ENCODE results near the gene BUB3.

BUB3 gene

GRCh38 chr10:123149162-123149567 is 5.0 kb upstream of the BUB3 start:
- Histone ChIP-seq H3K9me3 (ENCODE audit: control insufficient read depth in 1 of 2, low read length in 2 of 2) (no peaks in the 10 kb centered on the region), H3K36me3 (ENCODE audit: control insufficient read depth in 1 of 2, insufficient read depth in 2 of 2, low read length in 2 of 2) (no peaks in the 10 kb centered on the region), H3K4me1 (ENCODE audit: control insufficient read depth in 1 of 2, insufficient read depth in 2 of 2, low read length in 2 of 2) (peaks cover 2 to 64% of the 10 kb centered on the region in 2 donors), H3K4me3 (ENCODE audit: low read depth in 1 of 2, low read length in 2 of 2) (peak overlapping the region in 1 of 2 donors; percentile 60), H3K27ac (ENCODE audit: low read length) (no peak overlapping the region), H3K27me3 (ENCODE audit: low read depth, low read length) (peaks cover 77% of the 10 kb centered on the region)

- Histone ChIP-seq H3K36me3 (ENCODE audit: control insufficient read depth in 1 of 2, insufficient read depth in 2 of 2, low read length in 2 of 2) (no peaks in the 10 kb centered on the region), H3K27me3 (ENCODE audit: low read depth, low read length) (peaks cover 71% of the 10 kb centered on the region), H3K9me3 (ENCODE audit: control insufficient read depth in 1 of 2, low read length in 2 of 2) (no peaks in the 10 kb centered on the region), H3K4me3 (ENCODE audit: low read depth in 1 of 2, low read length in 2 of 2) (peak overlapping the region; percentile 33 to 60), H3K4me1 (ENCODE audit: control insufficient read depth in 1 of 2, insufficient read depth in 2 of 2, low read length in 2 of 2) (peaks cover 2 to 58% of the 10 kb centered on the region in 2 donors), H3K27ac (ENCODE audit: low read length) (no peak overlapping the region)
These were observed 4.5 kb upstream of the BUB3 start for GRCh38 chr10:123149568-123150270.

GRCh38 chr10:123150271-123150985 is 3.8 kb upstream of the BUB3 start:
- no peaks in the 10 kb centered on the region for H3K36me3 ChIP-seq (ENCODE audit: control insufficient read depth in 1 of 2, insufficient read depth in 2 of 2, low read length in 2 of 2)
- H3K4me1 ChIP-seq (ENCODE audit: control insufficient read depth in 1 of 2, insufficient read depth in 2 of 2, low read length in 2 of 2): peaks cover 7 to 61% of the 10 kb centered on the region in 2 donors
- H3K9me3 ChIP-seq (ENCODE audit: control insufficient read depth in 1 of 2, low read length in 2 of 2): no peaks in the 10 kb centered on the region
- no peak overlapping the region for H3K27ac ChIP-seq (ENCODE audit: low read length)
- H3K4me3 ChIP-seq (ENCODE audit: low read depth in 1 of 2, low read length in 2 of 2): peak overlapping the region; percentile 33 to 60
- peaks cover 64% of the 10 kb centered on the region for H3K27me3 ChIP-seq (ENCODE audit: low read depth, low read length)

GRCh38 chr10:123150986-123151736 is 3.0 kb upstream of the BUB3 start:
- Histone ChIP-seq H3K36me3 (ENCODE audit: control insufficient read depth in 1 of 2, insufficient read depth in 2 of 2, low read length in 2 of 2) (peaks cover 0 to 4% of the 10 kb centered on the region in 2 donors), H3K9me3 (ENCODE audit: control insufficient read depth in 1 of 2, low read length in 2 of 2) (no peaks in the 10 kb centered on the region), H3K4me1 (ENCODE audit: control insufficient read depth in 1 of 2, insufficient read depth in 2 of 2, low read length in 2 of 2) (peaks cover 14 to 64% of the 10 kb centered on the region in 2 donors), H3K27me3 (ENCODE audit: low read depth, low read length) (peaks cover 57% of the 10 kb centered on the region), H3K4me3 (ENCODE audit: low read depth in 1 of 2, low read length in 2 of 2) (peak overlapping the region; percentile 16 to 42), H3K27ac (ENCODE audit: low read length) (no peak overlapping the region)

- peaks cover 17 to 62% of the 10 kb centered on the region in 2 donors for H3K4me1 ChIP-seq (ENCODE audit: control insufficient read depth in 1 of 2, insufficient read depth in 2 of 2, low read length in 2 of 2)
- no peak overlapping the region for H3K27ac ChIP-seq (ENCODE audit: low read length)
- H3K36me3 ChIP-seq (ENCODE audit: control insufficient read depth in 1 of 2, insufficient read depth in 2 of 2, low read length in 2 of 2): peaks cover 0 to 8% of the 10 kb centered on the region in 2 donors
- peaks cover 51% of the 10 kb centered on the region for H3K27me3 ChIP-seq (ENCODE audit: low read depth, low read length)
- H3K9me3 ChIP-seq (ENCODE audit: control insufficient read depth in 1 of 2, low read length in 2 of 2): no peaks in the 10 kb centered on the region
- no peak overlapping the region for H3K4me3 ChIP-seq (ENCODE audit: low read depth in 1 of 2, low read length in 2 of 2)
These were observed 2.5 kb upstream of the BUB3 start for GRCh38 chr10:123151737-123152135.

GRCh38 chr10:123153486-123154091 is 613 bp upstream of the BUB3 start:
- Histone ChIP-seq H3K4me1 (ENCODE audit: control insufficient read depth in 1 of 2, insufficient read depth in 2 of 2, low read length in 2 of 2) (peaks cover 17 to 48% of the 10 kb centered on the region in 2 donors), H3K9me3 (ENCODE audit: control insufficient read depth in 1 of 2, low read length in 2 of 2) (no peaks in the 10 kb centered on the region), H3K27me3 (ENCODE audit: low read depth, low read length) (peaks cover 33% of the 10 kb centered on the region), H3K4me3 (ENCODE audit: low read depth in 1 of 2, low read length in 2 of 2) (no peak overlapping the region), H3K27ac (ENCODE audit: low read length) (no peak overlapping the region), H3K36me3 (ENCODE audit: control insufficient read depth in 1 of 2, insufficient read depth in 2 of 2, low read length in 2 of 2) (peaks cover 10 to 21% of the 10 kb centered on the region in 2 donors)

GRCh38 chr10:123154711-123155505 is 706 bp downstream of the BUB3 start:
- peaks cover 20% of the 10 kb centered on the region for H3K27me3 ChIP-seq (ENCODE audit: low read depth, low read length)
- peaks cover 17 to 35% of the 10 kb centered on the region in 2 donors for H3K4me1 ChIP-seq (ENCODE audit: control insufficient read depth in 1 of 2, insufficient read depth in 2 of 2, low read length in 2 of 2)
- H3K9me3 ChIP-seq (ENCODE audit: control insufficient read depth in 1 of 2, low read length in 2 of 2): no peaks in the 10 kb centered on the region
- peak overlapping the region; percentile 85 for H3K27ac ChIP-seq (ENCODE audit: low read length)
- H3K36me3 ChIP-seq (ENCODE audit: control insufficient read depth in 1 of 2, insufficient read depth in 2 of 2, low read length in 2 of 2): peaks cover 10 to 25% of the 10 kb centered on the region in 2 donors
- H3K4me3 ChIP-seq (ENCODE audit: low read depth in 1 of 2, low read length in 2 of 2): peak overlapping the region; percentile 83 to 88

GRCh38 chr10:123156078-123156477 is 1.9 kb downstream of the BUB3 start:
- peaks cover 21 to 33% of the 10 kb centered on the region in 2 donors for H3K36me3 ChIP-seq (ENCODE audit: control insufficient read depth in 1 of 2, insufficient read depth in 2 of 2, low read length in 2 of 2)
- no peaks in the 10 kb centered on the region for H3K9me3 ChIP-seq (ENCODE audit: control insufficient read depth in 1 of 2, low read length in 2 of 2)
- peaks cover 10% of the 10 kb centered on the region for H3K27me3 ChIP-seq (ENCODE audit: low read depth, low read length)
- H3K27ac ChIP-seq (ENCODE audit: low read length): no peak overlapping the region
- H3K4me3 ChIP-seq (ENCODE audit: low read depth in 1 of 2, low read length in 2 of 2): peak overlapping the region in 1 of 2 donors; percentile 88
- H3K4me1 ChIP-seq (ENCODE audit: control insufficient read depth in 1 of 2, insufficient read depth in 2 of 2, low read length in 2 of 2): peaks cover 15 to 23% of the 10 kb centered on the region in 2 donors

- Histone ChIP-seq H3K4me3 (ENCODE audit: low read depth in 1 of 2, low read length in 2 of 2) (no peak overlapping the region), H3K9me3 (ENCODE audit: control insufficient read depth in 1 of 2, low read length in 2 of 2) (no peaks in the 10 kb centered on the region), H3K27ac (ENCODE audit: low read length) (no peak overlapping the region), H3K4me1 (ENCODE audit: control insufficient read depth in 1 of 2, insufficient read depth in 2 of 2, low read length in 2 of 2) (peaks cover 14 to 17% of the 10 kb centered on the region in 2 donors), H3K36me3 (ENCODE audit: control insufficient read depth in 1 of 2, insufficient read depth in 2 of 2, low read length in 2 of 2) (peaks cover 30 to 40% of the 10 kb centered on the region in 2 donors), H3K27me3 (ENCODE audit: low read depth, low read length) (no peaks in the 10 kb centered on the region)
These were observed 3.0 kb downstream of the BUB3 start for GRCh38 chr10:123157210-123157609.

GRCh38 chr10:123158682-123159081 is 4.5 kb downstream of the BUB3 start:
- no peak overlapping the region for H3K27ac ChIP-seq (ENCODE audit: low read length)
- H3K4me3 ChIP-seq (ENCODE audit: low read depth in 1 of 2, low read length in 2 of 2): no peak overlapping the region
- H3K9me3 ChIP-seq (ENCODE audit: control insufficient read depth in 1 of 2, low read length in 2 of 2): no peaks in the 10 kb centered on the region
- H3K27me3 ChIP-seq (ENCODE audit: low read depth, low read length): no peaks in the 10 kb centered on the region
- peaks cover 44 to 54% of the 10 kb centered on the region in 2 donors for H3K36me3 ChIP-seq (ENCODE audit: control insufficient read depth in 1 of 2, insufficient read depth in 2 of 2, low read length in 2 of 2)
- peaks cover 14 to 17% of the 10 kb centered on the region in 2 donors for H3K4me1 ChIP-seq (ENCODE audit: control insufficient read depth in 1 of 2, insufficient read depth in 2 of 2, low read length in 2 of 2)

Data from muscle layer of duodenum (tissue), 2 donors.